ENCODE measurements around the gene TWSG1. TPM values are rescaled to one million over a fixed set of nuclear protein-coding genes. Genes with fewer than 3 reads are reported as not detected.

TWSG1 gene
- total RNA-seq, 2 donors from 2014 or later = 30.7 to 31.4 TPM

DNA sequence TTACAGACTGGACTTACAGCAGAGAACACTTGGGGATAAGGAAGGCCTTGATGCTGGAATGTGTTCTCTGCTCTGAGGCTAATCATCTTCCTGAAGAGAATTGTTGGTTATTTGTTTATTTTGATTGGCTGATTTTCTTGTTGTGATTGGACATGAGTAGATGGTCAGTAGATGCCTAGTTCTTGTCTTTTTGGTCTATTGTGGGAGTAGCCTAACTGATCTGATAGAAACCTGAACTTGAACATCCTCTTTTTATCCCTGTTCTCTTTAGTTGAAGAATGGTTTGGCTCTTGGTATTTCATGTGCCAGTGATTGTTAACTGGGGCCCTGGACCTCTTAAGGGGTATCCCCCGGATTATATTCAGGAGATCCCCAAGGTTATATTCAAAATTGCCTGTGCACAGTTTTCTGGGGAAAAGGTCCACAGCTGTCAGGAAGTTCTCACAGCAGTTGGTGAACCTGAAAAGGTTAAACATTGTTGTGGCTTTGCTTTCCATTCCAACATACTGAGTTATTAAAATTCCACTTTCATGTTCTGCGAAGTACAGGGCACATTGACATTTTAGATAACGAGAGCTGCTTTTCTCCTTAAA is 13.6 kb downstream of the TWSG1 start:
- no peaks in the 10 kb centered on the region for H3K27me3 Mint-ChIP-seq (ENCODE audit: insufficient read depth)
- Histone ChIP-seq H3K9me3 (ENCODE audit: control insufficient read depth, low read length) (peaks cover 10% of the 10 kb centered on the region), H3K27me3 (ENCODE audit: control insufficient read depth, insufficient read depth, low read length, poor library complexity, severe bottlenecking) (no peaks in the 10 kb centered on the region), H3K4me3 (ENCODE audit: low read length) (no peak overlapping the region), H3K9ac (ENCODE audit: extremely low read depth, low read length, poor library complexity, severe bottlenecking) (no peak overlapping the region), H3K4me1 (ENCODE audit: control insufficient read depth, insufficient read depth, low read length) (no peaks in the 10 kb centered on the region), H3K36me3 (ENCODE audit: control insufficient read depth, insufficient read depth, low read length) (peaks cover 18% of the 10 kb centered on the region), H3K27ac (ENCODE audit: low read depth, low read length) (no peak overlapping the region)
- peaks cover 23% of the 10 kb centered on the region for H3K36me3 Mint-ChIP-seq (ENCODE audit: low read depth)
- TF ChIP-seq, protein P1, sequence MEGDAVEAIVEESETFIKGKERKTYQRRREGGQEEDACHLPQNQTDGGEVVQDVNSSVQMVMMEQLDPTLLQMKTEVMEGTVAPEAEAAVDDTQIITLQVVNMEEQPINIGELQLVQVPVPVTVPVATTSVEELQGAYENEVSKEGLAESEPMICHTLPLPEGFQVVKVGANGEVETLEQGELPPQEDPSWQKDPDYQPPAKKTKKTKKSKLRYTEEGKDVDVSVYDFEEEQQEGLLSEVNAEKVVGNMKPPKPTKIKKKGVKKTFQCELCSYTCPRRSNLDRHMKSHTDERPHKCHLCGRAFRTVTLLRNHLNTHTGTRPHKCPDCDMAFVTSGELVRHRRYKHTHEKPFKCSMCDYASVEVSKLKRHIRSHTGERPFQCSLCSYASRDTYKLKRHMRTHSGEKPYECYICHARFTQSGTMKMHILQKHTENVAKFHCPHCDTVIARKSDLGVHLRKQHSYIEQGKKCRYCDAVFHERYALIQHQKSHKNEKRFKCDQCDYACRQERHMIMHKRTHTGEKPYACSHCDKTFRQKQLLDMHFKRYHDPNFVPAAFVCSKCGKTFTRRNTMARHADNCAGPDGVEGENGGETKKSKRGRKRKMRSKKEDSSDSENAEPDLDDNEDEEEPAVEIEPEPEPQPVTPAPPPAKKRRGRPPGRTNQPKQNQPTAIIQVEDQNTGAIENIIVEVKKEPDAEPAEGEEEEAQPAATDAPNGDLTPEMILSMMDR (conservative IDR thresholded peaks at IDR 0.05) = no peak
- 94 to 100% methylated on average over 3 of the region's 3 CpGs for WGBS, 2 experiments (ENCODE audit: insufficient coverage in 1 of 2, insufficient read length in 1 of 2)
- peaks cover 6% of the 10 kb centered on the region for H3K4me1 Mint-ChIP-seq
- no peak overlapping the region for H3K27ac Mint-ChIP-seq
- H3K4me3 Mint-ChIP-seq = no peak overlapping the region
- DNase-seq = no peak
- H3K9me3 Mint-ChIP-seq = peaks cover 10% of the 10 kb centered on the region

DNA sequence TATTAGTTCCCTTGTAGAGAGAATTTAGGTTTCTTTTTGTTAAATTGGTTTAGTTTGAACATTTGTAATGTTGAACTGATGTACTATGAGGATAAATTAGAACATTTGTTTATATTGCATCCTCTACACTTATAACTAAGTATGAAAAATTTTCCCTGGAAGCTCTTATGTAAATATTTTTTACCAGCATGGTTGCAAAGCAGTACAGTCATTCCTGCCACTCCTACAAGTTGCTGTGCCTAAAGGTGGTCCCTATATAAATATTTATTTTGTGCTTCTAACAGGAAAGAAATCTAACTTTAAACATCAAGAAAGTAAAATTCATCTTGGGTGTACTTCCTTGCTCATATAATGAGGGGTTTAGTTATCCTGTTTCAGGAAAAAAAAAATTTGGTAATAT is 14.2 kb downstream of the TWSG1 start:
- H3K27me3 Mint-ChIP-seq (ENCODE audit: insufficient read depth) = no peaks in the 10 kb centered on the region
- H3K27ac Mint-ChIP-seq = no peak overlapping the region
- DNase-seq = no peak
- H3K9me3 ChIP-seq (ENCODE audit: control insufficient read depth, low read length) = peaks cover 5% of the 10 kb centered on the region
- H3K4me3 ChIP-seq (ENCODE audit: low read length) = no peak overlapping the region
- H3K36me3 Mint-ChIP-seq (ENCODE audit: low read depth) = peaks cover 18% of the 10 kb centered on the region
- no peaks in the 10 kb centered on the region for H3K4me1 ChIP-seq (ENCODE audit: control insufficient read depth, insufficient read depth, low read length)
- no peak overlapping the region for H3K4me3 Mint-ChIP-seq
- H3K4me1 Mint-ChIP-seq = peaks cover 6% of the 10 kb centered on the region
- H3K9ac ChIP-seq (ENCODE audit: extremely low read depth, low read length, poor library complexity, severe bottlenecking) = no peak overlapping the region
- TF ChIP-seq, protein P1 (conservative IDR thresholded peaks at IDR 0.05) = no peak
- H3K27ac ChIP-seq (ENCODE audit: low read depth, low read length) = no peak overlapping the region
- H3K27me3 ChIP-seq (ENCODE audit: control insufficient read depth, insufficient read depth, low read length, poor library complexity, severe bottlenecking) = no peaks in the 10 kb centered on the region
- peaks cover 5% of the 10 kb centered on the region for H3K9me3 Mint-ChIP-seq
- peaks cover 13% of the 10 kb centered on the region for H3K36me3 ChIP-seq (ENCODE audit: control insufficient read depth, insufficient read depth, low read length)

DNA sequence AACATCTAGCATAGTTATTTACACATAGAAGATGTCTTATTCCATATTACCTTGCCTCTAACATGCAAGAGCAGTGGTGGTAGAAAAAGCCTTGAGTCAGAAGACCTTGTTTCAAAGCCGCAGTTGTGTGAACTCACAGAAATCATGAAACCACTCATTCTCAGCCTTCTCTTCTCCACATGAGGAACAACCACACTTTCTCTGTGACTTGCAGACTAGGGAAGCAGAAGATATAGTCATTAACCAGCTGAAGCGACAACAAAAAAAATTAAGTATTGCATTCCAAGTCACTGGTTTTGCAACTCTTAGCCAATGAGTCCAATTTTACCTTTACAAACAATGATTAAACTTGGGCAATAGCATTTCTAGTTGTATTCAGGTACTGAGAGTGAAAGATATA is 19.0 kb downstream of the TWSG1 start:
- peaks cover 8% of the 10 kb centered on the region for H3K4me1 Mint-ChIP-seq
- Histone ChIP-seq H3K9me3 (ENCODE audit: control insufficient read depth, low read length) (no peaks in the 10 kb centered on the region), H3K36me3 (ENCODE audit: control insufficient read depth, insufficient read depth, low read length) (no peaks in the 10 kb centered on the region), H3K4me1 (ENCODE audit: control insufficient read depth, insufficient read depth, low read length) (no peaks in the 10 kb centered on the region), H3K4me3 (ENCODE audit: low read length) (no peak overlapping the region), H3K9ac (ENCODE audit: extremely low read depth, low read length, poor library complexity, severe bottlenecking) (no peak overlapping the region), H3K27me3 (ENCODE audit: control insufficient read depth, insufficient read depth, low read length, poor library complexity, severe bottlenecking) (no peaks in the 10 kb centered on the region), H3K27ac (ENCODE audit: low read depth, low read length) (no peak overlapping the region)
- 100% methylated on average over 1 to 2 of the region's 2 CpGs for WGBS, 2 experiments (ENCODE audit: insufficient coverage in 1 of 2, insufficient read length in 1 of 2)
- DNase-seq = no peak
- H3K36me3 Mint-ChIP-seq (ENCODE audit: low read depth) = peaks cover 2% of the 10 kb centered on the region
- TF ChIP-seq, protein P1 (conservative IDR thresholded peaks at IDR 0.05) = no peak
- H3K9me3 Mint-ChIP-seq = no peaks in the 10 kb centered on the region
- H3K27me3 Mint-ChIP-seq (ENCODE audit: insufficient read depth) = peaks cover 20% of the 10 kb centered on the region
- H3K27ac Mint-ChIP-seq = no peak overlapping the region
- no peak overlapping the region for H3K4me3 Mint-ChIP-seq

All from endodermal cell (in vitro differentiated cells).